ENCODE measurements around the gene ALDH5A1. TPM values are rescaled to one million over a fixed set of nuclear protein-coding genes. Genes with fewer than 3 reads are reported as not detected.
A peak's percentile ranks its signal among the peaks of the same experiment; 100 is the strongest.

Gene ALDH5A1
- total RNA-seq, 1 donor from 2014 or later, result 14.2 TPM

DNA sequence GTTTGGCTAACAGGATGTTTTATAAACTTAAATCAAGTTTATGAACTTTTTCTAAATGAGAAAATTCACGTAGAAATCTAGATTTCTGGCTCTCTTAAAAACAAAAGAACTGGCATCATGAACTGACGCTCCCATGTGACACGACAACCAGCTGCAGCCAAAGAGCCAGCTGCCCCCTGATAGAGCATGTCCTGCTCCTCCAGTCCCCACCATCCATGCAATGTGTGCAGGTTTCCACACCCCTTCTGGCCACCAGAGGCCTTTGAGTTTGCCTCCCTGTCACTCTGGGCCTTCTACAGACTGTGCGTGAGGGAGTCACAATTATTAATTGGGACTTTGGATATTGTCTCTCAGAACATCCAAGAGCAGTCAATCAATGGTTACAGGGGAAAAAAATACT lies 3.8 kb upstream of the ALDH5A1 start:
- Histone ChIP-seq H3K9me3 (no peaks in the 10 kb centered on the region), H3K36me3 (no peaks in the 10 kb centered on the region), H3K27me3 (no peaks in the 10 kb centered on the region), H3K4me3 (no peak overlapping the region), H3K27ac (no peak overlapping the region), H3K4me1 (peaks cover 15% of the 10 kb centered on the region)
- TF ChIP-seq POLR2AphosphoS5 (IDR thresholded peaks at IDR 0.05; ENCODE audit: insufficient read depth in 1 of 2, low read depth in 1 of 2), result no peak
- TF ChIP-seq POLR2A (IDR thresholded peaks at IDR 0.05), result no peak
- TF ChIP-seq, protein P1, sequence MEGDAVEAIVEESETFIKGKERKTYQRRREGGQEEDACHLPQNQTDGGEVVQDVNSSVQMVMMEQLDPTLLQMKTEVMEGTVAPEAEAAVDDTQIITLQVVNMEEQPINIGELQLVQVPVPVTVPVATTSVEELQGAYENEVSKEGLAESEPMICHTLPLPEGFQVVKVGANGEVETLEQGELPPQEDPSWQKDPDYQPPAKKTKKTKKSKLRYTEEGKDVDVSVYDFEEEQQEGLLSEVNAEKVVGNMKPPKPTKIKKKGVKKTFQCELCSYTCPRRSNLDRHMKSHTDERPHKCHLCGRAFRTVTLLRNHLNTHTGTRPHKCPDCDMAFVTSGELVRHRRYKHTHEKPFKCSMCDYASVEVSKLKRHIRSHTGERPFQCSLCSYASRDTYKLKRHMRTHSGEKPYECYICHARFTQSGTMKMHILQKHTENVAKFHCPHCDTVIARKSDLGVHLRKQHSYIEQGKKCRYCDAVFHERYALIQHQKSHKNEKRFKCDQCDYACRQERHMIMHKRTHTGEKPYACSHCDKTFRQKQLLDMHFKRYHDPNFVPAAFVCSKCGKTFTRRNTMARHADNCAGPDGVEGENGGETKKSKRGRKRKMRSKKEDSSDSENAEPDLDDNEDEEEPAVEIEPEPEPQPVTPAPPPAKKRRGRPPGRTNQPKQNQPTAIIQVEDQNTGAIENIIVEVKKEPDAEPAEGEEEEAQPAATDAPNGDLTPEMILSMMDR (IDR thresholded peaks at IDR 0.05), result no peak
- DNase-seq (ENCODE audit: extremely low spot score in 2 of 2), result no peak
- intact Hi-C loops (cut with DNase I), result no loop called here

DNA sequence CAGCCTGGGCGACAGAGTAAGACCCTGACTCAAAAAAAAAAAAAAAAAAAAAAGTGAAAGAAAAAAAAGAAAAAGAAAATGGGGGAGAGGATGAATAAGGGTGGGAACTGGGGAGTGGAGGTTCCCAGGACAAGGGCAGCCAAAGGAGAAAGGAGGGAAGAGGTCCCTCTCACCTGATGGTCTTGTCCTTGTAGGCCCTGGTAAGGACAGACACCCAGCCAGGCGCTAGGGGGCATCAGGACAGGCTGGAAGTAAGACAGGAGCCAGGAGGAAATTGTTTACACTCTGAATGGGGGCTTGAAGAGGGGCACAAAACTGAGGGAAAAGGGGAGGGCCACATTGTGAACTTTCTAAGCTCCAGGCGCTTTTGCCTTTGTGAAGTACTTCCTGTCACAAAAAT lies 2.3 kb upstream of the ALDH5A1 start:
- no peak overlapping the region for H3K4me3 ChIP-seq
- no peak for TF ChIP-seq POLR2A (IDR thresholded peaks at IDR 0.05)
- TF ChIP-seq, protein P1 (IDR thresholded peaks at IDR 0.05), result no peak
- no peak for TF ChIP-seq POLR2AphosphoS5 (IDR thresholded peaks at IDR 0.05; ENCODE audit: insufficient read depth in 1 of 2, low read depth in 1 of 2)

DNA sequence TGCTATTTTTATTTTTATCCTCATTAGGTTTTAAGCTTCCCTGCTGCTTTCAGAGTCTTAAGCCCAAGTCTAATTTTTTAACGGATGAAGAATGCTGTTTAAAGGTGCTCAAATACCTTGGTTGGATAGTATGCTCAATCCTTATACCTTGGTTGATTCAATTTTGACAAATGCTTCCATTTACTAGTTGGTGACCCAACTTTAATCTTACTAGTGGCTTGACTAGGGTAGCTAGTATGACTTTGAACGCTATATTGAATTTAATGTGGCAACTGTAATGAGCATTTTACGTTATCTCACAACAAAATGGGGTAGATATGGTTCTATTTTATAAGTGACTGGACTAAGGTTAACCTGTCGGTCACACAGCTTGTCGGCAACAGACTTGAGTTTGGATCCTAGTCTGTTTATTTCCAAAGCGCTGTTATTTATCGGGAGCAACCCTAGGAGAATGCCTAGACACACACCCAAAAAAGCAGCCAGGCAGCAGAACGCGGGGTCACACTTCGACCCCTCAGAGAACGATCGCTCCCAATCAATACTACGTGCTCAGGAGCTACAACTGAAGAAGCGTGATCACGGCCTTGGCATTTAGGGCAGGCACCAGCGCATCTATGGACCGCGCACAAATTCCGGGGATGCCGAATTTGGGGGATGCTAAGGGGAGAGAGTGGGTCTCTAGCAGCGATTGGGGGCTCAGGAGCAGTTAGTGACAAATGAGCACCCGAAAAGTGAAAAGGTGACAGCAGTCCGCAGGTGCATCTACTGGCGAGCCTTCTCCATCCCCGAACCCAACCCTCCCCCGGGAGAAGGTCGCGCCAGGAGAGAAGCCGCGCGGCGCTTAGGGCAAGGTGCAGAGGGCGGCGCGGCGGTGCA lies 586 bp upstream of the ALDH5A1 start:
- no peak overlapping the region for H3K27ac ChIP-seq
- no peaks in the 10 kb centered on the region for H3K36me3 ChIP-seq
- TF ChIP-seq, protein P1 (IDR thresholded peaks at IDR 0.05), result no peak
- no peak for TF ChIP-seq POLR2AphosphoS5 (IDR thresholded peaks at IDR 0.05; ENCODE audit: insufficient read depth in 1 of 2, low read depth in 1 of 2)
- intact Hi-C loops (cut with DNase I), result no loop called here
- H3K27me3 ChIP-seq, result no peaks in the 10 kb centered on the region
- no peak for DNase-seq (ENCODE audit: extremely low spot score in 2 of 2)
- peaks cover 19% of the 10 kb centered on the region for H3K4me1 ChIP-seq
- H3K9me3 ChIP-seq, result no peaks in the 10 kb centered on the region
- peak overlapping the region; percentile 71 to 89 for H3K4me3 ChIP-seq

More for the DNA sequence above, 2.3 kb upstream of the ALDH5A1 start:
- Histone ChIP-seq H3K9me3 (no peaks in the 10 kb centered on the region), H3K27ac (no peak overlapping the region), H3K4me1 (peaks cover 19% of the 10 kb centered on the region), H3K27me3 (no peaks in the 10 kb centered on the region), H3K36me3 (no peaks in the 10 kb centered on the region)
- DNase-seq (ENCODE audit: extremely low spot score in 2 of 2), result no peak
- intact Hi-C loops (cut with DNase I), result no loop called here

DNA sequence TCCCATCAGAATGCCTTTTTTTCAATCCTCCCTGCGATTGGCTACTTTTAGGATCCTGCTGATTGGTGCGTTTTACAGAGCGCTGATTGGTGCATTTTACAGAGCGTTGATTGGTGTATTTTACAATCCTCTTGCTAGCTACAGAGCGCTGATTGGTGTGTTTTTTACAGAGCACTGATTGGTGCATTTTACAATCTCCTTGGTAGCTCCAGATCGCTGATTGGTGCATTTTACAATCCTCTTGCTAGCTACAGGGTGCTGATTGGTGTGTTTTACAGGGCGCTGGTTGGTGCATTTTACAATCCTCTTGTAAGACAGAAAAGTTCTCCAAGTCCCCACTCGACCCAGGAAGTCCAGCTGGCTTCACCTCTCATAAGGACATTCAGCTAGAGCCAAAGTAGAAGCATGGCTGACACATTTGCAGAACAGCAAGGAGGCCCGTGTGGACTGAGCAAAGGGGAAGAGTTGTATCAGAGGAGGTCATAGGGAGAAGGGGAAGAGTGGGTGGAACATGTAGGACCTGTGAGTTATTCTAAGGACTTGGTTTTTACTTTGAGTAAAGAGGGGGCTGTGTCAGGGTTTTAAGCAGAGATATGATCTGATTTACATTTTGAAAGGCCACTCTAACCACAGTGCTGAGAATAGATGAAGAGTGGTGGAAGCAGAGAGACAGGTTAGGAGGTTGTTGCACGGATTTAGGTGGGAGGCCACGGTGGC lies 2.6 kb downstream of the ALDH5A1 start:
- H3K27ac ChIP-seq, result no peak overlapping the region
- H3K36me3 ChIP-seq, result no peaks in the 10 kb centered on the region
- DNase-seq (ENCODE audit: extremely low spot score in 2 of 2), result no peak
- H3K27me3 ChIP-seq, result no peaks in the 10 kb centered on the region
- H3K9me3 ChIP-seq, result no peaks in the 10 kb centered on the region
- intact Hi-C loops (cut with DNase I), result no loop called here
- peaks cover 19% of the 10 kb centered on the region for H3K4me1 ChIP-seq
- H3K4me3 ChIP-seq, result no peak overlapping the region
- TF ChIP-seq POLR2A (IDR thresholded peaks at IDR 0.05), result no peak

DNA sequence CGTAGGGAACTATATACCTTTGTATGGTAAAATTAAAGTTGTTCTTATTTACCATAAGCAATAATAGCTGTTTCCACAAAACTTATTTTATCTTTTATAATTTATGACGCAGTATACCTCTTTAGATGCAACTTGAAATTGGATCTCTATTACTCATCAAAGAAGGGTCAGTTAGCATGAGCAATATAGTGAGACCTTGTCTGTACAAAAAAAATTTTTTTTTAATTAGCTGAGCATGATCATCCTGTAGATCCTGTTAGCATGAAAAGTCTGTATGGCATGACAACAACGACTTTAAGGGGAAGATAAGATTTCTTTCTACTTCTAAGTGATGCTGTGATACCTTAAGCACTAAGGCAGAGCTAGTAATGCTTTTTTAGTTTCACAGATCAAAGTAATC lies 5.9 kb downstream of the ALDH5A1 start:
- no peak for DNase-seq (ENCODE audit: extremely low spot score in 2 of 2)
- TF ChIP-seq POLR2AphosphoS5 (IDR thresholded peaks at IDR 0.05; ENCODE audit: insufficient read depth in 1 of 2, low read depth in 1 of 2) (no peak), POLR2A (IDR thresholded peaks at IDR 0.05) (no peak)
- TF ChIP-seq, protein P1 (IDR thresholded peaks at IDR 0.05), result no peak
- no peak overlapping the region for H3K4me3 ChIP-seq
- intact Hi-C loops (cut with DNase I), result no loop called here
- H3K36me3 ChIP-seq, result peaks cover 0 to under 1% of the 10 kb centered on the region in 2 donors
- H3K9me3 ChIP-seq, result no peaks in the 10 kb centered on the region
- H3K4me1 ChIP-seq, result peaks cover 6% of the 10 kb centered on the region
- no peaks in the 10 kb centered on the region for H3K27me3 ChIP-seq
- H3K27ac ChIP-seq, result no peak overlapping the region
